IPS DF 4.7 (cell line): Measurements from ENCODE around the gene MBD2.
A peak's percentile ranks its signal among the peaks of the same experiment; 100 is the strongest.
"Not testable (repeated sequence)": the region's sequence is repeated elsewhere in the genome, so short reads cannot be mapped to it uniquely, and the experiment has no call there.

Experiments
- DNase-seq: peaks from one replicate; pipeline ENCODE4 v3.0.0-alpha.2; 2013; ENCODE audit warnings: low spot score; ENCODE audit errors: extremely low read depth

MBD2 gene

DNA sequence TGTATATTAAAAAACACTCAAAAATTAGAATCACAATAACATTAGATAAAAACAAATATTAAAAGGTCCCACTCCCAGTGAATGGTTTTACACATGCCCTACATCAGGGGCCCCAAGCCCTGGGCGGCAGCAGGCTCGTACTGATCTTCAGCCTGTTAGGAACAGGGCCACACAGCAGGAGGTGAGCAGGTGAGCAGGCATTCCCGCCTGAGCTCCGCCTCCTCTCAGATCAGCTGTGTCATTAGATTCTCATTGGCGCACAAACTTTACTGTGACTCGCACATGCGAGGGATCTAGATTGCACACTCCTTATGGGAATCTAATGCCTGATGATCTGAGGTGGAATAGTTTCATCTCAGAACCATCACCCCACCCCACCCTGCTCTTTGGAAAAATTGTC lies 74.2 kb downstream of the MBD2 start:
- no peak for DNase-seq

DNA sequence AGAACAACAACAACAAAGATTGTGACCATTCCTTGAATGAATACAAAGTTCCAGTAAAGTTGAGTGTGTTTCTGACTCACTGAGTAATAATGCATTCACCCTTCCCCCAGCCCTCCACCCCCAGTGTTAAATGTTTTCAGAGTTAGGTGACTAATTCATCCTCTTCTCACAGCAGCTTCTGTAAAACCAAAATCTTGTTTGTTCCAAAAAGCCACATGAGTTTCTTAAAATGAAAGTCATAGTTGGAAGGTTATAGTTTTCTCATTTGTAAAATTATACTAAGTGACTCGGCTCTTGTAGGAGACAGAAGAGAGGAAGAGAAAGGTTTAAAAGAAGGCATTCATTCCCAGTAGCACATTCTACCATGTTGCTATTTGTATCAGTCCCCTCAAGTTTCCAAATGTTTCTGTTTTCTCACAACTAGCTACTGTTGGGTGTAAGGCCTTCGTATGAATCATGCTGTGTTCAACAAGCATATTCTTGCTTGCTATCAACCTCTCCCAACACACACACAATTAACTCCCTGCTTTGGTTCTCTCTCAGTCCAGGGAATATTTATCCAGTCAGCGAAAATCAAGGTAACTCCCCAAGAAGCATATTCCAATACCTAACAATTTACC lies 75.3 kb downstream of the MBD2 start:
- DNase-seq: no peak

DNA sequence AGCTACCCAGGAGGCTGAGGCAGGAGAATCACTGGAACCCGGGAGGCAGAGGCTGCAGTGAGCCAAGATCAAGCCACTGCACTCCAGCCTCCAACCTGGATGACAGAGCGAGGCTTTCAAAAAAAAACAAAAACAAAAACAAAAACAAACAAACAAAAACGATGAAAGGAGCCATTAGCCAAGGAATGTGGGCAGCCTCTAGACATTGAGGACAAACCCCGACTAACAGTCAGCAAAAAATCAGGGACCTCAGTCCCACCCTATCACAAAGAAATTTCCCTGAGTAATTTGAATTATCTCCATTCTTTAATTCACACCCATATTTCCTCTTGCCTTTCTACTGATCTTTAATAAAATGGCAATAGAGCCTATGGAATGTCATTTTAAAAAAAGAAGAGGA lies 75.8 kb downstream of the MBD2 start:
- DNase-seq: no peak

DNA sequence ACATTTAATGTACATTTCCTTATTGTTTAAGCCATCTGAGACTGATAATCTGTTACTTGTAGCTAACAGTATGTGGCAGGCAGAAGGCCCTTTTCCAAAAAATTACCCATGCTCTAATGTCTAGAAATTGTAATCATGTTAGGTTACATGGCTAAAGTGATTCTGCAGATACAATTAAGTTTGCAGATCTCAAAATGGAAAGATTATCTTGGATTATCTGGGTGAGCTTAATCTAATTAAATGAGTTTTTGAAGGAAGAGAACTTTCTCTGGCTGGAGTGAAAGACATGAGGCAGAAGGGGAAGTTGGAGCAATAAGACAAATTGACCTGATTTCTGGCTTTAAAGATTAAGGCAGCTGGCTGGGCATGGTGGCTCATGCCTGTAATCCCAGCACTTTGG lies 76.3 kb downstream of the MBD2 start:
- DNase-seq: no peak

DNA sequence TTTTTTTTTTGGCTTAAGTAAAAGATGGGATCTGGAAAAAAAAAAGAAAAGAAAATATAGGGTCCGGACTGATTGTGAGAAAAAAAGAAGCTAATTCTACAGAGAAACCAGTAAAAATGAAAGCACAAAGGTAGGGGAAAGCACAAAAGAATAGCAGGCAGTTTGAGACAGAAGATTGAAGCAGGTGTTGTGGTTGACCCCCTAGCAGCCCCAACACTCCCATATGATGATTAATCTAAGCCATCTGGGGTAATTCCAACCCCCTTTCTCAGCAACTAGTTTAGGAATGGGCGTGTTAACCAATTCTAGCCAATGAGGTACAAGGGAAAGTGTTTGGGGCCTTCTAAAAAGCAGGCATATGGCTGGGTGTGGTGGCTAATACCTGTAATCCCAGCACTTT lies 77.0 kb downstream of the MBD2 start:
- no peak for DNase-seq

DNA sequence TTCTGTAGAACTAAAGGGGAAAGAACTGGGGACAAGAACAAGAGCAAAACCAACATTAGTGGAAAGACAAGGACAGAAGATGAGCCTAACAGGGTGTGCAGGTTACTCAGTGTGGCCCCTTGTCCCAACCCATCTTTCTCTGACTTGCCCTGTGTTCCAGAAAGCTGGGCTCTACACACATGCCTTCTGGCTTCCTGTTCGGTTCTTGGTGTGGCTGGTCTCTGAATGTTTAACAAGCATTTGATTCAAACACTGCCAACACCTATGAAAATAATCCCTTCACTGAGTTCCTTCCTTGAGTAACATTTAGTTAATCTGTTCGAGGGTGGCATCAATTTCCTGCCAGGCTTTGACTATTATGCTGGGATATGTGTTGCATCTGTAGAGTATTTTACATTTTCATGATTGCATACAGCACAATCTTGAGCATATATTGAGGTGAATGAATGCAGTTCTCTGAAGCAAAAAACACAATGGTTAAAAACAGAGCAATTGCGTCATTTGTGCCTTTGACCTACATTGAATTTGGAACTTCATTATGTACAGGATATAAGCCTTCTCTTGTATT lies 83.3 kb downstream of the MBD2 start:
- no peak for DNase-seq

DNA sequence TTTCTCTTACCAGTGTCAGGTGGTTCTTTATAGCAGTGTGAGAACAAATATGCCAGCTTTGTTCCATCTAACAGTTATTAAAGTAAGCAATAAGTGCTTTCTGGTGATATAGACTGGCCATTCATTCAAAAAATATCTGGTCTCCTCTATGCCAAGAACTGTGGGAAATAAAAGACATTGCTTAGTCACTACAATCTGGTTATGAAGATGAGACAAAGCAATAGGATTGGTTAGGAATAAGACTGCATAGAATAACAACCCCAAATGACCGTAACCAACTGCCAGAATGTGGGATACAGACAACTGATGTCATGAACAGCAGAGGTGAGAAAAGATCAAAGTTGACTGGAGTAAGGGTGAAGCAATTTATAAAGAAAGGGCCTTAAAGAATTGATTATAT lies 83.8 kb downstream of the MBD2 start:
- no peak for DNase-seq

DNA sequence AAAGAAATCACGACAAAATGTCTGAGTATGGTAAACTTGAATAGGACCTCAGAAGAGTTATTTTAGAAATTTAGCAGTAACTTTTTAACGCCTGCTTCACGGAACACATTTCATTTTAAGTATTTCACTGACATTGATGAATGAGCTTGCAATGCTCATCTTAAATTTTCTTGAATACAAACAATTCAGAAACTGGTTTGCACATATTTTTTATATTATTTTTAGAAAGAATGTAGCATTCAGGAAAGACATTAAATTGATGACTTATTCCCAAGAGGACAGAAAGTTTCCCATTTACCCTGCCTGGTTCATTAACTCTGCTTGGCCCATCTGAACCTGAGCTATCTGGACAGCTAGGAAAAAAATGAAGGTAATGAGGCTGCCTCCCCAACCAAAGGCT lies 89.3 kb downstream of the MBD2 start:
- DNase-seq: no peak

DNA sequence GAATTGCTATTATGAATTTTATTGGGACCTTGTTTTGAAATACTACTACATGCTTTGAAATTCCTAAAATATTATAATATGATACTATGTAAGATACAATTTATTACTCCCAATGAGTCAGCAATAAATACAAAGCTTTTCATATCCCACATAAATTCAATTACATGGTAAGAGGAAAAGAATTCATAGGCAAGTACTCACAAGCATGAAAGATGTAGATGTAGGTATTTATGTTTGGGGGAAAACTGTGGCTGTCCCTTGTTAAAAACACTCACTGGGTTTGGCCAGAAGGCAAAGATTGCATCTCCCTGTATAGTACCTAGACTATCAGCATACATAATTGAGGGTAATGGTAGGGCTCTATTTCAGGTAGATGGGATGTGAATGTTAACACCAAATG lies 90.4 kb downstream of the MBD2 start:
- DNase-seq: no peak

DNA sequence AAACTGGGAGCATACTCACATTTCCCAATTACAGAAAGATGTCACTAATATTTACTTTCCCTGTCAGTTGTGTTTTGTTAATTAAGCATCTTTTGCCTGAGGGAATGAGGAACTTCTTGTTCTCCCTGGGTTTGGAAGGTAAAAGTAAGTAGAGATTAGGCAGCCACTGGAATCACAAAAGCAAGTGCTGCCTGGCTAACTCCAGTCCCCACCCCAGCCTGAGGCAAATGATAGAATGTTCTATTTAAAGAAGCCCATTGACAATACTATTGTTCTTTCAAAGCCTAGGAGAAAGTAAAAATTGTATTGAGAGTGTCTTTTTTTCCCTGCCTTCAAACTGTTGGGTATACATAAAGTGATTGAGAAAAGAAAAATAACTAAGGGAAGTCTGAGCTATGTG lies 93.8 kb downstream of the MBD2 start:
- no peak for DNase-seq

DNA sequence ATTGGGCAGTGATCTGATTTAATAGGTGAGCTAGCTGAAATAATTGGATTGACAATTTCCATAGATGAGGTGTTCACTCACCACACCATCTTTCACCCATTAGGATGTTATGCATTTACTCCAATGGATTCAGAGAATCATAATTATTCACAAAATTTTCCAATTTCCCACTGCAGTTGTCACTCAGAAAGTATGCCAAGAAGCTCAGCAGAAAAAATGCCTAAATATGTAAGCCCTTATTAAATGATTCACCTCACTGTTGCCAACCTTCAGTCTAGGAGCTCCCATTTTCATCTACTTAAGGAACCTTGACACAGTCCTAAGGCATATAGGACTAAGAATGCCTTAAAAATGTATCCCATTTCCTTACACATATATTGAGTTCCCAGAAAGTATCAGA lies 94.3 kb downstream of the MBD2 start:
- DNase-seq: no peak

DNA sequence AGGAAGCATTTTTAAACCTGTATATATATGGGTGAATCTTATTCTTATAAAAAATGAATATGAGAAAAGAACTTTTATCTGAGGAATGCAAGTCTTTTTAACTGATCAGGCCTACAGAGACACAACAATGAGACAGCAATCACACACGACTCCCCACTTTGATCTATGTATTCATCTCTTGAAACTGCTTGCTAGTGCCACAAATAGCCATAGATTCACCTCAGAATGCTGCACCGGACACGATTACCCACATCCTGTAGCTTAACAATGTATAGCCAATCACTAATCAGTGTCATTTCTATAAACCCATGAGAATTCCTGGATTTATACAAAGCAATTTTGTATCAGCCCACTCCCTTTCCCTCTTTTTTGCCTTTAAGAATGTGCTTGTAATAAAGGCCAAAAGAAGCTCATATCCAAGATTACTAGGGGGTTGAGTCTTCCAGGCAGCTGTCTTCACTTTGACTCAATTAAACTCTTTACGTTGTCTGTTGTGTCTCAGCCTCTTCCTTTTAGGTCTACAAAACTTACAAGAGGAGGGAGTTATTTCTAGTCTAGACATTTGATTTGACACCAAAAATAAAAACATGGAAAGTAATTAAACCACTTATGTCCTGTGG lies 94.9 kb downstream of the MBD2 start:
- DNase-seq: no peak

DNA sequence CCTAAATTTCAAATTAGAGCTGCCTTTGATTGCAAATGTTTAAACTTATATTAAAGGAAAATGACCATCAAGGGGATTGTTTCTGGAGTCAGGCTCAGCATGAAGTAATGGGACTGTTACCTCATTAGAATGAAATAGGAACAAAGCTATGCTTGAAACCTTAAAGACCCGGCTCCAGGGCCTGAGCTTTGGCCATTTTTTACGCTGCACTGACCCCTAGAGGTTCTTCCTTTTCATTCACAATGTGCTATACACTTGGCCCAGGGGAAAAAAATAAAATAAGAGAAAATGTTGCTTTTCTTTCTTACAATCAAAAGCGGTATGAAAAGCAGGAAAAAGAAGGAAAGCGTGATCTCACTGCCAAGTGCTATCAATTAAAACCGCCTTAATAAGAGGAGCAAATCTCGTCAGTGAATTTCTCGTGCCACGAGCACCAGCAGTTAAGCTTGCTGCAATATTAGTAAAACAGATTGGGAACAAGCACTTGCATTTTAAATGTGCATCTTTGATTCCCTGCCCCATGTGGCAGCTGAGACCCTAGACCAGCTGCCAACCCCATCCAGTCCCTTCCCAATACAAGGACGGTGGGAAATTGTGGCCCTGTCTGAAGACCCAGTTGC lies 96.6 kb downstream of the MBD2 start:
- peak; percentile 60 for DNase-seq

DNA sequence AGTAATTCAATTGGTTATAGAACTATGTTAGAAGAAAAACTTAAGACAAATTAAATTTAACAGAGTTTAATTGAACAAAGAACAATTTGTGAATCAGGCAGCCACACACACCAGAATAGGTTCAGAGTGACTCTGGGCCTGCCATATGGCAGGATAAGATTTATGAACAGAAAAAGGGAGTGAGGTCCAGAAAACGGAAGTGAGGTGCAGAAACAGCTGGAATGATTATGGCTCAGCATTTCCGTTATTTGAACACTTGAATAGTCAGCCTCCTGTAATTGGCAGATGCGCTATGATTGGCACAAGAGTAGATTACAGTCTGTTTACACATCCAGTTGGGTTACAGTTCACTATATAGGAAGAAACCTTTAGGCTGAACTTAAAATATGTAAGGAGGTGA lies 99.0 kb downstream of the MBD2 start:
- DNase-seq: no peak

DNA sequence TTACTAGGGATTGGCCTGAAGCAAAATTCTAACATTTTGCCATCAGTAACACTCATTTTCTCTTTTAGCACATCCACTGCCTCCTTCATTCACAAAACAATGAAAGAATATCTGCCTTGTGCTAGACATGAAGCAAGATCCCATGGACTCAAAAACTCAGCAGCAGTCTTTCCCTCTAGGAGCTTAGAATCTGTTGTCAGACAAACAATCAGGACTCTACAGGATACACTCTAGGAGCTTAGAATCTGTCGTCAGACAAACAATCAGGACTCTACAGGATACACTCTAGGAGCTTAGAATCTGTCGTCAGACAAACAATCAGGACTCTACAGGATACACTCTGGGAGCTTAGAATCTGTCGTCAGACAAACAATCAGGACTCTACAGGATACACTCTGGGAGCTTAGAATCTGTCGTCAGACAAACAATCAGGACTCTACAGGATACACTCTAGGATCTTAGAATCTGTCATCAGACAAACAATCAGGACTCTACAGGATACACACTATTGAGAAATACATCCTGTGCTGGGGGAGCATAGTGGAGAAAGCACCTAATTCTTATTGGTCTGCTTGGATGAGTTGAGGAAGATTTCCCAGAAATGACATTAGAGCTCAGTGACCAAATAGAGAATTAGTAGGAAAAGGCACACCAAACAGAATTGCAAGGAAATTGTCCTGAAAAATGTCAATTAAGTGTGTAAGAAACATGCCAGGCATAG lies 100.6 kb downstream of the MBD2 start:
- not testable (repeated sequence) for DNase-seq

DNA sequence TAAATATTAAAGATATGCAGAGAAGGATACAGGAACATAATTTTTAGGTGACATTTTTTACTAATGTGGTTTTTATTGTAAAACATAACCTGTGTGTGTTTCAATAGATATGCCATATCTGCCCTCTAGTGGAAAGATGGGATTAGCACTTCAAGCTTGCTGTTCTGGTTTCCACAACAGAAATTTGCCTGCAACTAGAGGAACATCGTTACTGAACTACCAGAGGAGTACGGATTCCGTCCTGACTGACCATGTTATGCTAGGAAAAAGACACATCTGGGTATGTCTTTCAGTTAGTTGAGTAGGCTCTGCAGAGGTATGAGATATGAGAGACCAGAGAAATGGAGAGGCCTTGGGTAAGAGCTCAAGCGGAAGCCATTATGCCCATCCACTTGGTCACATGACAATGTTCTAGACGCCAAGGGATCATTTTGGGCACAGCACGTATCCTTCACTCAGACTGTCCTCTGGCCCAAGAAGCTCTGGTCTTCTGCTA lies 104.9 kb downstream of the MBD2 start:
- peak; percentile 71 for DNase-seq

DNA sequence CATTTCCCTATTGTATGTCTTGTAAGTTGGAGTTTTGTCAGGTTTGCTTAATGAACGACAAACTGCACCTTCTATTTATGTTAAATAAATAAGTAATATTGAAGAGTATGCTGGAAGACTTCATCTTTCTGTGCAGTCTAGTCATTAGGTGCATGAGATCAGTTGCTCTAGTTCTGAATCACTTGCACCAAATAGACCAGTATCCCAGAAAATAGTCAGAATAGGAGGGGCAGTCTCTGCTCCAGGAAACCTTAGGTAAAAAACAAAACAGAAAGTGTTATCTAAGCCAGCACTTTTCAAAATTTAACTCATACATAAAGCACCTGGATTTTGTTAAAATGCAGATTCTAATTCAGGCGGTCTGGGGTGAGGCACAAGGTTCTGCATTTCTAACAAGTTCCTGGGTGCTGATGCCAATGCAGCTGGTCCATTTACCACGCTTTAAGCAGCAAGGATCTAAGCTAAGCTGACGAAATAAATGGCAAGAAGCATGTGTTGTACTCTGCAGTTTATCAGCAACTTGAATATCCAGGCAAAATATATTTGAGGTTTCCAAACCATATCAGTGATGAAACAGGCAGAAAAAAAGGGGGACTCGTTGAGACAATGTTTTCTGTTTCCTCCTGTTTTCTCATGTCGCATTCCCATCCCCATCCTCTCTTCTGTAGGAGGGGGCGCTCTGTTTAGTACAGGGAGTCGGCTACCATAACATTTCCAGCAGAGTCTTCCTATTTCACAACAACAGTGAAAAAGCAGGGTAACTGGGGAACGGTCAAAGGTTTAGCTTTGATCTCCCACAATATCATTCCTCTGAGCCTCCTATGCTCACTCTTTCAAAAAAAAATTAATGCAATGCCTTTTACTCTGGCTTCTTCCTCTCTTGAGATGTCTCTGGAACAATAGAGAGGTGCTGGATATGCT lies 106.4 kb downstream of the MBD2 start:
- DNase-seq: no peak

DNA sequence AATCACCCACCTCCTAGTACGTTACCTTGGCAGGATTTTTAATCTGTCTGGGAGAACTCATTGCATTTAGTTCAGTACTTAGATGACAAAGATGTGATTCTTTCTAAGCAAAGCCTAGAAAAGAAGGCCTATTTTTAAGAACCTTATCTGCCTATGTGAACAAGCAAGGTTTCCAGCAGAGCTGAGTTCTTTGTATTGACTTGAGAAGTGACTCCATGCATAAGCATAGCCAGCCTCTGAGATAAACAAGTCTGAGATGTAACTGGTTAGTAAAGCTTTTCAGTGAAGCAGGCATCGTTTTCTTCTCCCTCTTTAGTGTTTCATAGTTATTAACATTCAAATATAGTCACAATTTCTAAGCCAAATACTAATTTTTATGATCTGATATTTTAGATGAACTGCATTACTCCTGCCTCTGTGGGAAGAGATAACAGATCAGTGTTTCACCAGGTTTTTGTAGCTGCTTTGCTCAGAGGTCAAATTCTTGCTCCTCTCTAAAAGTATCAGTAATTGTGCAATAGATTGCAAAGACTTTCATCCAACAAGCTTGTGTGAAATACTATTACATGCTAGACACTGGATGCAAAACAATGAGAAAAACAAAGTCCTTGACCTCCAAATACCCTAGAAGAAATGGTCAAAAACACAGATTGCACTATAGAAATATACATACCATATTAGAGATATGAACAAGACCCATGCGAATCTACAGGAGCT lies 107.8 kb downstream of the MBD2 start:
- no peak for DNase-seq

DNA sequence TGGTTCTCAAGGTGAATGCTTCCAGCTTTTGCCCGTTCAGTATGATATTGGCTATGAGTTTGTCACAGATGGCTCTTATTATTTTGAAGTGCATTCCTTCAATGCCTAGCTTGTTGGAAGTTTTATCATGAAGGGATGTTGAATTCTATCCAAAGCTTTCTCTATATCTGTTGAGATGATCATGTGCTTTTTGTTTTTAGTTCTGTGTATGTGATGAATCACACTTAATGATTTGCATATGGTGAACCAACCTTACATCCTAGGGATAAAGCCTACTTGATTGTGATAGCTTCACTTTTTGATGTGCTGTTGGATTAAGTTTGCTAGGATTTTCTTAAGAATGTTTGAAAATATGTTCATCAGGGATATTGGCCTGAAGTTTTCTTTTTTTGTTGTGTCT lies 112.1 kb downstream of the MBD2 start:
- no peak for DNase-seq

DNA sequence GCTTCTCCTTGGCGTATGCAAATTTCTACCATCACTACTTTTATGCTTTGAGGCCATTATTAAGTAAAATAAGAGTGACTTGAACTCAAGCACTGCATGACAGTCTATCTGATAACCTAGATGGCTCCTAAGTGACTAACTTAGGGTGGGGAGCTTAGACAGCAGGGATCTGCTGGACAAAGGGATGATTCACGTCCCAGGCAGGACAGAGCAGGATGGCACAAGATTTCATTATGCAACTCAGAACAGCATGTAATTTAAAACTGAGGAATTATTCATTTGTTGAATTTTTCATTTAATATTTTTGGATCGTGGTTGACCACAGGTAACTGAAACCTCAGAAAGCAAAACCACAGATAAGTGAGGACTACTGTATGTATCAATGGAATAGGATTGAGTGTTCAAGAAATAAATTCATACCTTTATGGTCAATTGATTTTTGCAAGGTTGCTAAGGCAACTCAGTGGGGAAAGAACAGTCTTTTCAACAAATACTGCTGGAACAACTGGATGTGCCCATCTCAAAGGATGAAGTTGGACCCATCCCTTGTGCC lies 115.3 kb downstream of the MBD2 start:
- no peak for DNase-seq
